Measurements from ENCODE around the gene ROBO1.

DNA sequence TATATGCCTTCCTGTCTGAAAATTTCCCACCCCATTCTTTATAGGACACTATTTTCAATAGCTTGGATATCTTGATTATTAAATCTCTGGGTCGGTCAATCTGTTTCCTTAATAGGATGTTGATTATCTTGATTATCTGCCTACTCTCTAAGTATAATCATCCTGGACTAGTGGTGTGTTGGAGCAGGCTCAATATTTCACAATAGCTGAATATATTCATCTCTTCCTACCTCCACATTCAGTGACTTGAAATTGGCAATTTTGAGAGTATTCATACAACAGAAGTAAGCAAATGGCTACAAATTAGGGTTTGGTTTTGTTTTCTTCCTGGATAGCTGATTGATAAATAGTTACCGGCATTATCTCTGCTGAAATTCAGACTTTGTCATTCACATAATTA, 1162.6 kb downstream of the ROBO1 start:
- TF ChIP-seq POLR2A (IDR thresholded peaks at IDR 0.05) (no peak), POLR2AphosphoS5 (IDR thresholded peaks at IDR 0.05; ENCODE audit: insufficient read depth in 1 of 2, low read depth in 1 of 2) (no peak)
- TF ChIP-seq, protein P1, sequence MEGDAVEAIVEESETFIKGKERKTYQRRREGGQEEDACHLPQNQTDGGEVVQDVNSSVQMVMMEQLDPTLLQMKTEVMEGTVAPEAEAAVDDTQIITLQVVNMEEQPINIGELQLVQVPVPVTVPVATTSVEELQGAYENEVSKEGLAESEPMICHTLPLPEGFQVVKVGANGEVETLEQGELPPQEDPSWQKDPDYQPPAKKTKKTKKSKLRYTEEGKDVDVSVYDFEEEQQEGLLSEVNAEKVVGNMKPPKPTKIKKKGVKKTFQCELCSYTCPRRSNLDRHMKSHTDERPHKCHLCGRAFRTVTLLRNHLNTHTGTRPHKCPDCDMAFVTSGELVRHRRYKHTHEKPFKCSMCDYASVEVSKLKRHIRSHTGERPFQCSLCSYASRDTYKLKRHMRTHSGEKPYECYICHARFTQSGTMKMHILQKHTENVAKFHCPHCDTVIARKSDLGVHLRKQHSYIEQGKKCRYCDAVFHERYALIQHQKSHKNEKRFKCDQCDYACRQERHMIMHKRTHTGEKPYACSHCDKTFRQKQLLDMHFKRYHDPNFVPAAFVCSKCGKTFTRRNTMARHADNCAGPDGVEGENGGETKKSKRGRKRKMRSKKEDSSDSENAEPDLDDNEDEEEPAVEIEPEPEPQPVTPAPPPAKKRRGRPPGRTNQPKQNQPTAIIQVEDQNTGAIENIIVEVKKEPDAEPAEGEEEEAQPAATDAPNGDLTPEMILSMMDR (IDR thresholded peaks at IDR 0.05): no peak

Measured in vagina (tissue), 2 donors.